Calu3 (cell line): ENCODE results near the gene LIPC. TPM values are rescaled to one million over a fixed set of nuclear protein-coding genes. Genes with fewer than 3 reads are reported as not detected.

Source experiments
- BruUV-seq: library from RNA; stranded (reverse); fragments of 400-500 nt; replicated peaks from 2 replicates; lab custom pipeline; 2021; lab: Mats Ljungman, UMichigan
- CTCF ChIA-PET: fragments of 300-600 bp; sonication (Branson Sonifier 250); formaldehyde crosslinking; loops from one replicate; lab custom pipeline; 2022; ENCODE audit warnings: antibody characterized with exemption; lab: Charles Lee
- DNase-seq: peaks from one replicate; pipeline ENCODE4 v3.0.0; 2022
- H3K27ac Mint-ChIP-seq: one replicate; pipeline ENCODE4 v1.8.0; 2022; ENCODE audit warnings: mixed read lengths; ENCODE audit not compliant: unreplicated experiment
- H3K27me3 Mint-ChIP-seq: one replicate; pipeline ENCODE4 v1.8.0; 2022; ENCODE audit warnings: mixed read lengths; ENCODE audit not compliant: unreplicated experiment
- H3K36me3 Mint-ChIP-seq: one replicate; pipeline ENCODE4 v1.8.0; 2022; ENCODE audit warnings: mild to moderate bottlenecking, moderate library complexity, mixed read lengths; ENCODE audit not compliant: insufficient read depth, unreplicated experiment
- H3K4me1 Mint-ChIP-seq: one replicate; pipeline ENCODE4 v1.8.0; 2022; ENCODE audit warnings: mild to moderate bottlenecking, low read depth, mixed read lengths; ENCODE audit not compliant: unreplicated experiment
- H3K4me3 Mint-ChIP-seq: one replicate; pipeline ENCODE4 v1.8.0; 2022; ENCODE audit warnings: mild to moderate bottlenecking, low read depth, moderate library complexity, mixed read lengths; ENCODE audit not compliant: unreplicated experiment
- H3K9me3 Mint-ChIP-seq: one replicate; pipeline ENCODE4 v1.8.0; 2022; ENCODE audit warnings: low read depth, mixed read lengths; ENCODE audit not compliant: unreplicated experiment
- CTCF ChIP-seq: fragments of 200-600 bp; IDR thresholded peaks from one replicate; pipeline ENCODE4 v1.8.0; 2022; ENCODE audit warnings: antibody characterized with exemption; ENCODE audit not compliant: unreplicated experiment
- intact Hi-C: fragments of 100-400 bp; cut with micrococcal nuclease; formaldehyde crosslinking; loops from one replicate; pipeline ENCODE4 v1.10.0; 2022; ENCODE audit not compliant: unreplicated experiment
- total RNA-seq: library from RNA; stranded (reverse); gene quantifications from 2 replicates; pipeline ENCODE4 v1.2.3, GENCODE V29; 2022

Gene LIPC
- total RNA-seq, 1 experiment from 2014 or later = not detected

GRCh38 chr15:58566029-58566428 is 134.2 kb downstream of the LIPC start:
- no TSS peak for BruUV-seq
- no peak for DNase-seq
- intact Hi-C loops = no loop called here
- CTCF ChIA-PET = no interaction called here
- H3K36me3 Mint-ChIP-seq = no peaks in the 10 kb centered on the region
- H3K4me1 Mint-ChIP-seq = peaks cover 17% of the 10 kb centered on the region
- TF ChIP-seq CTCF = no peak
- no peak overlapping the region for H3K27ac Mint-ChIP-seq
- no peaks in the 10 kb centered on the region for H3K27me3 Mint-ChIP-seq
- no peaks in the 10 kb centered on the region for H3K9me3 Mint-ChIP-seq
- no peak overlapping the region for H3K4me3 Mint-ChIP-seq

DNA sequence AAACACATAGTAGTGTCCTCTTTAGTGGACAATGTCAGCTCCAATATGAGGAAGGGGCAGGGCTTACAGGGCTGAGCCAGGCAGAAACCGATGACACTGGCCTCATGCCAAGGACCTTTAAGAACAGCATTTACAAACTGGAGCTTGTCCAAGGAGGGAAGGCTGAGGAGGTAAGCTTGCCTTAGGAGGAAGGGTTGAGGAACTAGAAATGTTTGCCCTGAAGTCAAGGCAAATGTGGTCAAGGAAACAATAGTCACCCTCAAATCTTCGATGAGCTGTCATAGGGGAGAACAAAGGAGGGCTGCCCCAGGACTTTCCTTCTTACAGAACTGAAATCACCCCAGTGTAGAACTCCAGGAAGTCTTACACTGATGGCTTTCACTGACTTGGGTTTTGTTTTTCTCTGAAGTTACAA is 136.4 kb downstream of the LIPC start:
- peak; percentile 75 for DNase-seq
- peaks cover 4% of the 10 kb centered on the region for H3K9me3 Mint-ChIP-seq
- intact Hi-C loops = no loop called here
- CTCF ChIA-PET = interaction anchor here (0.7 to 1.1 kb wide), 5 partner anchors 11 to 98 kb away, joined by 3 to 7 read pairs (median 3); no protein-coding TSS in a partner anchor
- no peaks in the 10 kb centered on the region for H3K27me3 Mint-ChIP-seq
- no peak overlapping the region for H3K4me3 Mint-ChIP-seq
- BruUV-seq = no TSS peak
- no peak for TF ChIP-seq CTCF
- peaks cover 11% of the 10 kb centered on the region for H3K4me1 Mint-ChIP-seq
- H3K36me3 Mint-ChIP-seq = no peaks in the 10 kb centered on the region
- peak overlapping the region; percentile 23 for H3K27ac Mint-ChIP-seq

- Mint-ChIP-seq H3K36me3 (peaks cover 1% of the 10 kb centered on the region), H3K27me3 (no peaks in the 10 kb centered on the region), H3K27ac (no peak overlapping the region), H3K9me3 (peaks cover 4% of the 10 kb centered on the region), H3K4me1 (peaks cover 14% of the 10 kb centered on the region), H3K4me3 (no peak overlapping the region)
- TF ChIP-seq CTCF = no peak
- no TSS peak for BruUV-seq
- no peak for DNase-seq
- CTCF ChIA-PET = no interaction called here
- intact Hi-C loops = no loop called here
Measured at GRCh38 chr15:58569455-58569854, 137.7 kb downstream of the LIPC start.

- H3K27me3 Mint-ChIP-seq = no peaks in the 10 kb centered on the region
- intact Hi-C loops = no loop called here
- H3K4me3 Mint-ChIP-seq = no peak overlapping the region
- no peak for DNase-seq
- BruUV-seq = no TSS peak
- peaks cover 23% of the 10 kb centered on the region for H3K4me1 Mint-ChIP-seq
- H3K27ac Mint-ChIP-seq = no peak overlapping the region
- peaks cover 4% of the 10 kb centered on the region for H3K9me3 Mint-ChIP-seq
- no peak for TF ChIP-seq CTCF
- peaks cover 7% of the 10 kb centered on the region for H3K36me3 Mint-ChIP-seq
- CTCF ChIA-PET = no interaction called here
Measured at GRCh38 chr15:58571491-58571890, 139.7 kb downstream of the LIPC start.
